PC-3 (cell line): ENCODE results near the gene SLC16A3. TPM values are rescaled to one million over a fixed set of nuclear protein-coding genes. Genes with fewer than 3 reads are reported as not detected.

Source experiments
- ATAC-seq: fragments of 200-7000 bp; cut with Tn5 transposase; 2 replicates; pipeline ENCODE4 v1.9.1; 2020; ENCODE audit warnings: mild to moderate bottlenecking, moderate library complexity
- BruUV-seq: library from RNA; stranded (reverse); fragments of 400-500 nt; replicated peaks from 2 replicates; lab custom pipeline; 2021; lab: Mats Ljungman, UMichigan
- CTCF ChIA-PET: fragments of 300-600 bp; sonication (Branson Sonifier 250); formaldehyde crosslinking; loops from one replicate; lab custom pipeline; 2022; ENCODE audit warnings: antibody characterized with exemption; lab: Charles Lee
- POLR2A ChIA-PET: fragments of 300-600 bp; sonication (Branson Sonifier 250); formaldehyde crosslinking; loops from one replicate; lab custom pipeline; 2022; ENCODE audit warnings: antibody characterized with exemption; ENCODE audit not compliant: unreplicated experiment; lab: Charles Lee
- DNase-seq: peaks from one replicate; pipeline ENCODE4 v3.0.0-alpha.2; 2015
- H2AFZ ChIP-seq: fragments of 300-600 bp; sonication (generic); 2 replicates; pipeline ENCODE4 v1.6.0; 2016; ENCODE audit warnings: antibody characterized with exemption, low read length
- H3F3A ChIP-seq: fragments of 300-600 bp; sonication (generic); one replicate; pipeline ENCODE4 v1.6.0; 2017; ENCODE audit warnings: antibody characterized with exemption, low read length, control low read depth, mild to moderate bottlenecking; ENCODE audit not compliant: unreplicated experiment
- H3K27ac ChIP-seq: fragments of 300-600 bp; sonication (generic); 2 replicates; pipeline ENCODE4 v1.5.1; 2016; ENCODE audit warnings: mild to moderate bottlenecking, low read length
- H3K27me3 ChIP-seq: fragments of 300-600 bp; sonication (generic); 2 replicates; pipeline ENCODE4 v1.6.1; 2016; ENCODE audit warnings: low read length, mixed read lengths
- H3K36me3 ChIP-seq: fragments of 300-600 bp; sonication (generic); 2 replicates; pipeline ENCODE4 v1.6.1; 2016; ENCODE audit warnings: low read depth, mixed run types, low read length, mixed read lengths
- H3K4me1 ChIP-seq: fragments of 300-600 bp; sonication (generic); 2 replicates; pipeline ENCODE4 v1.5.1; 2016; ENCODE audit warnings: low read length; ENCODE audit not compliant: insufficient read depth
- H3K4me2 ChIP-seq: fragments of 300-600 bp; sonication (generic); 2 replicates; pipeline ENCODE4 v1.6.0; 2016; ENCODE audit warnings: low read length
- H3K4me3 ChIP-seq: fragments of 300-600 bp; sonication (generic); 2 replicates; pipeline ENCODE4 v1.5.1; 2016; ENCODE audit warnings: mild to moderate bottlenecking, low read length, mixed read lengths
- H3K79me2 ChIP-seq: fragments of 300-600 bp; sonication (generic); 2 replicates; pipeline ENCODE4 v1.6.1; 2017; ENCODE audit warnings: low read length, mixed read lengths
- H3K9ac ChIP-seq: fragments of 300-600 bp; sonication (generic); 2 replicates; pipeline ENCODE4 v1.6.0; 2016; ENCODE audit warnings: mild to moderate bottlenecking, low read length
- H3K9me2 ChIP-seq: fragments of 300-600 bp; sonication (generic); replicated peaks from 2 replicates; pipeline ENCODE4 v1.6.1; 2016; ENCODE audit warnings: mixed run types, low read length, mixed read lengths
- H3K9me3 ChIP-seq: fragments of 300-600 bp; sonication (generic); 2 replicates; pipeline ENCODE4 v1.6.1; 2016; ENCODE audit warnings: low read length, mixed read lengths
- H4K20me1 ChIP-seq: fragments of 300-600 bp; sonication (generic); 2 replicates; pipeline ENCODE4 v1.6.1; 2016; ENCODE audit warnings: low read length, mixed read lengths
- CTCF ChIP-seq: fragments of 300-600 bp; sonication (generic); conservative IDR thresholded peaks from 2 replicates; pipeline ENCODE4 v1.5.1; 2017; ENCODE audit warnings: antibody characterized with exemption, low read depth, mild to moderate bottlenecking, low read length
- EZH2 ChIP-seq: fragments of 300-600 bp; sonication (generic); IDR thresholded peaks from one replicate; pipeline ENCODE4 v1.6.1; 2017; ENCODE audit warnings: antibody characterized with exemption, mild to moderate bottlenecking, low read length; ENCODE audit not compliant: unreplicated experiment
- EZH2phosphoT487 ChIP-seq: fragments of 300-600 bp; sonication (generic); IDR thresholded peaks from 2 replicates; pipeline ENCODE4 v1.6.1; 2018; ENCODE audit warnings: mild to moderate bottlenecking, antibody characterized with exemption, low read length, borderline replicate concordance
- intact Hi-C: fragments of 100-400 bp; cut with micrococcal nuclease; formaldehyde crosslinking; loops from 2 replicates; pipeline ENCODE4 v1.9.0; 2023
- total RNA-seq: library from RNA; depleted of rRNA; stranded (reverse); fragments of >200 nt; gene quantifications from 2 replicates; pipeline ENCODE4 v1.2.3, GENCODE V29; 2014

The SLC16A3 gene
- total RNA-seq, 1 experiment from 2014 or later, result 286 TPM

GRCh38 chr17:82241183-82241925 lies 12.5 kb downstream of the SLC16A3 start:
- H3K27me3 ChIP-seq, result no peaks in the 10 kb centered on the region
- no peak overlapping the region for H3K4me2 ChIP-seq
- peak; percentile 51 for ATAC-seq
- TF ChIP-seq EZH2 (no peak), EZH2phosphoT487 (no peak), CTCF (no peak)
- peaks cover 42% of the 10 kb centered on the region for H3K4me1 ChIP-seq
- peaks cover 41% of the 10 kb centered on the region for H4K20me1 ChIP-seq
- no TSS peak for BruUV-seq
- H3F3A ChIP-seq, result peaks cover 56% of the 10 kb centered on the region
- intact Hi-C loops, result loop anchor here (5.0 to 10.0 kb wide), 2 partner anchors 34 to 213 kb away; partner anchors contain the start of genes CYBC1 and NARF
- ChIA-PET POLR2A (interaction anchor here (0.5 kb wide), 1 partner anchor 93 kb away, joined by 4 read pairs; no protein-coding TSS in a partner anchor), CTCF (interaction anchor here (0.6 to 1.8 kb wide), 3 partner anchors 35 to 204 kb away, joined by 3 to 5 read pairs (median 3); partner anchors contain the start of gene DCXR)
- H3K27ac ChIP-seq, result peak overlapping the region; percentile 68
- H3K9ac ChIP-seq, result no peak overlapping the region
- no peak overlapping the region for H3K4me3 ChIP-seq
- H3K9me2 ChIP-seq, result no peaks in the 10 kb centered on the region
- H3K36me3 ChIP-seq, result peaks cover 45% of the 10 kb centered on the region
- no peaks in the 10 kb centered on the region for H3K9me3 ChIP-seq
- no peak overlapping the region for H2AFZ ChIP-seq
- DNase-seq, result peak; percentile 74
- H3K79me2 ChIP-seq, result peaks cover 43% of the 10 kb centered on the region

DNA sequence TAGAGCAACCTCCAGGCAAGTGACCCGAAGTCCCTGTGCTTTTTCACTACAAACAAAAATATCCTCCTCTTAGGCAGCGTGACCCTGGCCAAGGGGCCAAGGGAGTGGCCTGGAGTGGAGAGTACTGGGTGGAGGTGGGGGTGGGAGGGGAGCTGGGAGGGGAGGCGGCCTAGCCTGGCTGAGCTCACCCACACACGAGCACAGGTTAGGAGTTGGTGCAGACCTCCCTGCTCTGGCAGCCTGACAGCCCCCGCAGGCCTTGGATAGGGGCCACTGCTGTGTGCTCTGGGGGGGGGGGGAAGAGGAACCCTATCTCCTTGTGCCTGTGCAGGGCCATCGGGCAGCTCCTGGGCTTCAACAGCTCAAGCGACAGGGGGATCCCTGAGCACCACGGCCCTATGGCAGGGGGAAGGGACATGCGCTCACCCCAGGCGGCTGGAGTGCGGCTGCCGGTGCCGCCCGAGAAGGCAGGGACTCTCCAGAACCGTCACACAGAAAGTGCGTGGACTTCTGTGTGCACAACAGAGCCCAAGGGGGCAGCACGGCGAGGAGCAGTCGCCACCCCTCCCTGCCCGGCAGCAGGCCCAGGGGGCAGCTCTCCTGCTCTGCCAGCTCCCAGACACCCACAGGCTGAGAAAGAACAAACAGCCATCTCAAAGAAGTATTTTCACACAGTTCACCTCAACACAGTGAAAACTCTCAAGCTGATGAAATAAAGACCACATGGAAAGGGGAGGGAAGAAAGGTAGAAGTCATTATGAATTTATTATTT lies 13.3 kb downstream of the SLC16A3 start:
- ChIA-PET POLR2A (interaction anchor here (0.6 kb wide), 3 partner anchors 36 to 162 kb away, joined by 3 to 8 read pairs (median 4); no protein-coding TSS in a partner anchor), CTCF (interaction anchor here (0.6 to 1.8 kb wide), 5 partner anchors 36 to 211 kb away, joined by 3 to 5 read pairs (median 3); partner anchors contain the start of gene DCXR)
- H3K36me3 ChIP-seq, result peaks cover 38% of the 10 kb centered on the region
- DNase-seq, result peak; percentile 31
- H3K4me1 ChIP-seq, result peaks cover 49% of the 10 kb centered on the region
- no peaks in the 10 kb centered on the region for H3K9me2 ChIP-seq
- H3K9ac ChIP-seq, result no peak overlapping the region
- peaks cover 36% of the 10 kb centered on the region for H3K79me2 ChIP-seq
- H3K27me3 ChIP-seq, result no peaks in the 10 kb centered on the region
- peak overlapping the region; percentile 68 for H3K27ac ChIP-seq
- no TSS peak for BruUV-seq
- H2AFZ ChIP-seq, result no peak overlapping the region
- ATAC-seq, result no peak
- peaks cover 34% of the 10 kb centered on the region for H4K20me1 ChIP-seq
- no peaks in the 10 kb centered on the region for H3K9me3 ChIP-seq
- H3K4me2 ChIP-seq, result no peak overlapping the region
- no peak overlapping the region for H3K4me3 ChIP-seq
- intact Hi-C loops, result loop anchor here (5.0 to 10.0 kb wide), 2 partner anchors 35 to 213 kb away; partner anchors contain the start of genes CYBC1 and NARF
- H3F3A ChIP-seq, result peaks cover 63% of the 10 kb centered on the region
- TF ChIP-seq CTCF, result no peak
